CD14-positive monocyte (primary cell): ENCODE measurements around the gene SDC4. TPM values are rescaled to one million over a fixed set of nuclear protein-coding genes. Genes with fewer than 3 reads are reported as not detected.

ENCODE experiments used
- DNase-seq, 3 donors: peaks; one replicate each; pipeline ENCODE4 v3.0.0-alpha.2; 2011 to 2022
- H2AFZ ChIP-seq: 2 replicates; pipeline ENCODE4 v1.6.0; 2012; ENCODE audit warnings: mild to moderate bottlenecking, low read depth, low read length, inconsistent platforms; ENCODE audit not compliant: insufficient read depth, poor library complexity, severe bottlenecking
- H3K27ac ChIP-seq, 2 donors: 1 replicate in 1 of 2; 2 replicates in 1 of 2; pipeline ENCODE4 v1.5.1; 2012 to 2013; ENCODE audit warnings: low read length in 2 of 2, control low read depth in 1 of 2, inconsistent platforms in 1 of 2, low read depth in 1 of 2, mild to moderate bottlenecking in 1 of 2
- H3K27me3 ChIP-seq, 2 donors: one replicate each; pipeline versions ENCODE4 v1.6.0 to v1.6.1; 2011 to 2013; ENCODE audit warnings: low read length in 2 of 2; ENCODE audit not compliant: control insufficient read depth in 2 of 2, insufficient read depth in 2 of 2
- H3K36me3 ChIP-seq, 2 donors: replicated peaks in 1 of 2; 1 replicate in 1 of 2; 2 replicates in 1 of 2; pipeline versions ENCODE4 v1.5.1 to v1.6.1; 2012 to 2013; ENCODE audit warnings: low read length in 2 of 2, control low read depth in 1 of 2, inconsistent platforms in 1 of 2, mild to moderate bottlenecking in 1 of 2; ENCODE audit not compliant: insufficient read depth in 2 of 2, control insufficient read depth in 1 of 2
- H3K4me1 ChIP-seq, 2 donors: 1 replicate in 1 of 2; 2 replicates in 1 of 2; pipeline versions ENCODE4 v1.5.1 to v1.6.1; 2012 to 2013; ENCODE audit warnings: low read length in 2 of 2, control low read depth in 1 of 2, inconsistent platforms in 1 of 2, mild to moderate bottlenecking in 1 of 2, moderate library complexity in 1 of 2; ENCODE audit not compliant: insufficient read depth in 2 of 2, control insufficient read depth in 1 of 2
- H3K4me2 ChIP-seq: replicated peaks from 2 replicates; pipeline ENCODE3; 2012; ENCODE audit warnings: low read length, moderate library complexity, mild to moderate bottlenecking; ENCODE audit not compliant: poor library complexity, severe bottlenecking; ENCODE audit errors: extremely low read depth
- H3K4me3 ChIP-seq, 3 experiments: fragments of 200-600 bp in 1 of 3; sonication (generic) in 1 of 3; replicated peaks in 1 of 3; 1 replicate in 2 of 3; 2 replicates in 1 of 3; pipeline ENCODE4 v1.5.1; 2011 to 2013; ENCODE audit warnings: low read length in 3 of 3, mild to moderate bottlenecking in 3 of 3, control low read depth in 2 of 3, low read depth in 2 of 3, inconsistent platforms in 1 of 3, moderate library complexity in 1 of 3
- H3K79me2 ChIP-seq: 2 replicates; pipeline ENCODE4 v1.6.0; 2012; ENCODE audit warnings: mild to moderate bottlenecking, control low read depth, inconsistent platforms, low read length, moderate library complexity; ENCODE audit not compliant: insufficient read depth
- H3K9ac ChIP-seq: 2 replicates; pipeline ENCODE4 v1.6.0; 2017; ENCODE audit warnings: low read length, mild to moderate bottlenecking; ENCODE audit not compliant: insufficient read depth, poor library complexity, severe bottlenecking
- H3K9me3 ChIP-seq, 2 donors: replicated peaks in 1 of 2; 1 replicate in 1 of 2; 2 replicates in 1 of 2; pipeline versions ENCODE4 v1.5.1 to v1.6.1; 2012 to 2013; ENCODE audit warnings: low read length in 2 of 2, control low read depth in 1 of 2; ENCODE audit not compliant: control insufficient read depth in 1 of 2, insufficient read depth in 1 of 2
- H4K20me1 ChIP-seq: 2 replicates; pipeline ENCODE4 v1.6.0; 2012; ENCODE audit warnings: mild to moderate bottlenecking, low read length, control low read depth, moderate library complexity; ENCODE audit not compliant: insufficient read depth
- H3K27ac Mint-ChIP-seq, 7 donors: one replicate each; pipeline ENCODE4 v1.8.0; 2020; ENCODE audit warnings: mild to moderate bottlenecking in 7 of 7, mixed read lengths in 7 of 7, moderate library complexity in 6 of 7, inconsistent platforms in 2 of 7
- H3K27me3 Mint-ChIP-seq, 3 donors: one replicate each; pipeline ENCODE4 v1.8.0; 2021 to 2022; ENCODE audit warnings: low read depth in 3 of 3, mild to moderate bottlenecking in 3 of 3, mixed read lengths in 3 of 3, moderate library complexity in 3 of 3, inconsistent platforms in 1 of 3
- H3K36me3 Mint-ChIP-seq, 2 donors: one replicate each; pipeline ENCODE4 v1.8.0; 2020; ENCODE audit warnings: mixed read lengths in 2 of 2, inconsistent platforms in 1 of 2, mild to moderate bottlenecking in 1 of 2
- H3K4me1 Mint-ChIP-seq: one replicate; pipeline ENCODE4 v1.8.0; 2020; ENCODE audit warnings: mild to moderate bottlenecking, mixed read lengths
- H3K4me3 Mint-ChIP-seq, 2 donors: one replicate each; pipeline ENCODE4 v1.8.0; 2020; ENCODE audit warnings: mild to moderate bottlenecking in 2 of 2, mixed read lengths in 2 of 2, moderate library complexity in 1 of 2
- H3K9me3 Mint-ChIP-seq, 7 donors: one replicate each; pipeline ENCODE4 v1.8.0; 2020 to 2022; ENCODE audit warnings: mixed read lengths in 7 of 7, mild to moderate bottlenecking in 6 of 7, moderate library complexity in 6 of 7, inconsistent platforms in 2 of 7
- CTCF ChIP-seq: fragments of 200-600 bp; IDR thresholded peaks from one replicate; pipeline ENCODE4 v1.8.0; 2022; ENCODE audit warnings: antibody characterized with exemption, mild to moderate bottlenecking
- WGBS: methylation state at CpG from one replicate; pipeline ENCODE4 v1.1.5; 2013; ENCODE audit warnings: missing lambda C conversion rate; ENCODE audit not compliant: insufficient coverage; 5-methylcytosine and 5-hydroxymethylcytosine counted together
- intact Hi-C, 2 donors: fragments of 100-400 bp; cut with micrococcal nuclease; formaldehyde crosslinking; loops; one replicate each; pipeline versions ENCODE4 v1.15.0 to v1.15.1; 2023
- polyA plus RNA-seq, 3 donors: library from polyadenylated mRNA; depleted of rRNA in 1 of 3; unstranded in 2 of 3; stranded (reverse) in 1 of 3; fragments of 300-500 nt in 2 of 3; fragments of >200 nt in 1 of 3; fragmentation: Illumina TruSeq in 2 of 3; gene quantifications; 1 replicate in 2 of 3; 2 replicates in 1 of 3; pipeline ENCODE4 v1.2.3, GENCODE V29; 2012 to 2021

Gene SDC4
- polyA plus RNA-seq, 3 donors = 1.6 to 5.1 (median 1.9) TPM

GRCh38 chr20:45289942-45290676 is 58.1 kb downstream of the SDC4 start:
- TF ChIP-seq CTCF = no peak
- intact Hi-C loops = loop anchor here (2.0 to 5.0 kb wide), 2 partner anchors 151 to 153 kb away; no protein-coding TSS in a partner anchor
- peaks cover 12 to 17% of the 10 kb centered on the region in 2 donors for H3K4me1 ChIP-seq

GRCh38 chr20:45288860-45289259 is 59.4 kb downstream of the SDC4 start:
- 100% methylated on average over 3 of the region's 5 CpGs for WGBS
- Histone ChIP-seq H3K4me1 (peaks cover 13 to 16% of the 10 kb centered on the region in 2 donors), H3K9ac (no peak overlapping the region), H3K27ac (no peak overlapping the region), H2AFZ (no peak overlapping the region), H4K20me1 (no peaks in the 10 kb centered on the region), H3K36me3 (no peaks in the 10 kb centered on the region), H3K79me2 (no peaks in the 10 kb centered on the region), H3K9me3 (no peaks in the 10 kb centered on the region), H3K4me3 (no peak overlapping the region), H3K4me2 (no peak overlapping the region), H3K27me3 (peaks cover 11 to 19% of the 10 kb centered on the region in 2 donors)
- Mint-ChIP-seq H3K4me1 (peaks cover 18% of the 10 kb centered on the region), H3K27me3 (peaks cover 26 to 31% (median 30%) of the 10 kb centered on the region in 3 donors), H3K9me3 (peaks cover 0 to 3% (median 0%) of the 10 kb centered on the region in 7 donors), H3K27ac (no peak overlapping the region), H3K4me3 (no peak overlapping the region), H3K36me3 (no peaks in the 10 kb centered on the region)
- TF ChIP-seq CTCF = no peak
- DNase-seq = no peak
- intact Hi-C loops = no loop called here

More at GRCh38 chr20:45289942-45290676, 58.1 kb downstream of the SDC4 start:
- H3K27me3 Mint-ChIP-seq = peaks cover 26 to 32% (median 31%) of the 10 kb centered on the region in 3 donors
- Histone ChIP-seq H2AFZ (no peak overlapping the region), H3K4me2 (no peak overlapping the region), H3K27me3 (peaks cover 13 to 28% of the 10 kb centered on the region in 2 donors), H4K20me1 (no peaks in the 10 kb centered on the region), H3K36me3 (no peaks in the 10 kb centered on the region), H3K27ac (no peak overlapping the region), H3K9ac (no peak overlapping the region), H3K79me2 (no peaks in the 10 kb centered on the region), H3K9me3 (no peaks in the 10 kb centered on the region), H3K4me3 (no peak overlapping the region)
- H3K27ac Mint-ChIP-seq = peak overlapping the region in 1 of 7 donors; percentile 20
- H3K4me1 Mint-ChIP-seq = peaks cover 17% of the 10 kb centered on the region
- no peaks in the 10 kb centered on the region for H3K36me3 Mint-ChIP-seq
- WGBS = 95% methylated on average over 7 of the region's 13 CpGs
- no peak overlapping the region for H3K4me3 Mint-ChIP-seq
- no peak for DNase-seq
- peaks cover 0 to 5% (median 3%) of the 10 kb centered on the region in 7 donors for H3K9me3 Mint-ChIP-seq
